ENCODE measurements around the gene INPP4B. TPM values are rescaled to one million over a fixed set of nuclear protein-coding genes. Genes with fewer than 3 reads are reported as not detected.

Gene INPP4B
- total RNA-seq, 1 experiment from 2014 or later = 14.3 TPM

GRCh38 chr4:142596595-142596994 lies 249.5 kb downstream of the INPP4B start:
- intact Hi-C loops (cut with micrococcal nuclease) = no loop called here
- no peak for ATAC-seq
- Histone ChIP-seq H3K4me1 (ENCODE audit: control insufficient read depth in 1 of 2, insufficient read depth in 2 of 2, low read length in 2 of 2) (no peaks in the 10 kb centered on the region; a peak in 1 of 4 replicates), H3K27ac (ENCODE audit: low read depth, low read length) (no peak overlapping the region), H3K36me3 (ENCODE audit: control insufficient read depth in 1 of 2, insufficient read depth in 2 of 2, low read length in 2 of 2) (no peaks in the 10 kb centered on the region), H3K9me3 (ENCODE audit: control insufficient read depth in 1 of 2, insufficient read depth in 1 of 2, low read depth in 1 of 2, low read length in 2 of 2) (no peaks in the 10 kb centered on the region), H3K4me3 (replicated peaks in 1 of 2; ENCODE audit: low read depth in 1 of 2, low read length in 2 of 2) (no peak overlapping the region), H3K79me2 (ENCODE audit: insufficient read depth, low read length) (no peaks in the 10 kb centered on the region), H4K20me1 (ENCODE audit: insufficient read depth) (no peaks in the 10 kb centered on the region), H2AFZ (ENCODE audit: low read depth, low read length, poor library complexity, severe bottlenecking) (no peak overlapping the region), H3K4me2 (ENCODE audit: low read length) (no peak overlapping the region), H3K9me2 (ENCODE audit: insufficient read depth) (no peaks in the 10 kb centered on the region), H3K27me3 (ENCODE audit: insufficient read depth, low read length) (no peaks in the 10 kb centered on the region), H3K9ac (ENCODE audit: low read length) (no peak overlapping the region)
- ChIA-PET CTCF (no interaction called here), RAD21 (ENCODE audit: low non-redundant PET in 1 of 2, low total read pairs in 2 of 2, uncharacterized antibody in 2 of 2, unreplicated experiment in 2 of 2) (no interaction called here), POLR2A (no interaction called here)
- DNase-seq (ENCODE audit: low read depth, low spot score) = no peak
- TF ChIP-seq CTCF (IDR thresholded peaks at IDR 0.05 in 2 of 3, conservative IDR thresholded peaks at IDR 0.05 in 1 of 3; ENCODE audit: borderline replicate concordance in 1 of 3, insufficient read depth in 1 of 3, low read depth in 2 of 3, low read length in 2 of 3) (no peak), EZH2 (IDR thresholded peaks at IDR 0.05) (no peak), REST (IDR thresholded peaks at IDR 0.05; ENCODE audit: low read depth) (no peak), SP1 (IDR thresholded peaks at IDR 0.05; ENCODE audit: low read depth) (no peak), SRF (IDR thresholded peaks at IDR 0.05; ENCODE audit: low read depth) (no peak), CBX3 (IDR thresholded peaks at IDR 0.05; ENCODE audit: low read depth) (no peak), FOSL1 (IDR thresholded peaks at IDR 0.05; ENCODE audit: low read depth) (no peak), RAD21 (IDR thresholded peaks at IDR 0.05; ENCODE audit: low read depth) (no peak), YY1 (IDR thresholded peaks at IDR 0.05; ENCODE audit: extremely low read depth, insufficient replicate concordance, low read depth, low read length) (no peak), ELF1 (IDR thresholded peaks at IDR 0.05; ENCODE audit: borderline replicate concordance, low read depth) (no peak), ZNF274 (IDR thresholded peaks at IDR 0.05; ENCODE audit: low read depth, low read length) (no peak), TCF7L2 (IDR thresholded peaks at IDR 0.05; ENCODE audit: borderline replicate concordance, extremely low read depth, insufficient read depth, insufficient read length) (no peak), MAX (IDR thresholded peaks at IDR 0.05) (no peak), SIN3A (IDR thresholded peaks at IDR 0.05; ENCODE audit: low read depth) (no peak)
- BruUV-seq (replicated peaks) = no TSS peak
